AG09319 (cell line): ENCODE data around the gene TCF4.

Experiments used
- DNase-seq: peaks from one replicate; pipeline ENCODE4 v3.0.0-alpha.2; 2010; ENCODE audit warnings: low read depth; ENCODE audit errors: extremely low read depth
- TF ChIP-seq, protein P1 (sequence below): IDR thresholded peaks from 2 replicates; pipeline ENCODE4 v1.5.1; 2011; ENCODE audit warnings: low read depth, mild to moderate bottlenecking, inconsistent platforms, low read length, moderate library complexity

TCF4 gene

GRCh38 chr18:55375930-55376329 is 212.1 kb downstream of the TCF4 start:
- DNase-seq = no peak
- TF ChIP-seq, protein P1, sequence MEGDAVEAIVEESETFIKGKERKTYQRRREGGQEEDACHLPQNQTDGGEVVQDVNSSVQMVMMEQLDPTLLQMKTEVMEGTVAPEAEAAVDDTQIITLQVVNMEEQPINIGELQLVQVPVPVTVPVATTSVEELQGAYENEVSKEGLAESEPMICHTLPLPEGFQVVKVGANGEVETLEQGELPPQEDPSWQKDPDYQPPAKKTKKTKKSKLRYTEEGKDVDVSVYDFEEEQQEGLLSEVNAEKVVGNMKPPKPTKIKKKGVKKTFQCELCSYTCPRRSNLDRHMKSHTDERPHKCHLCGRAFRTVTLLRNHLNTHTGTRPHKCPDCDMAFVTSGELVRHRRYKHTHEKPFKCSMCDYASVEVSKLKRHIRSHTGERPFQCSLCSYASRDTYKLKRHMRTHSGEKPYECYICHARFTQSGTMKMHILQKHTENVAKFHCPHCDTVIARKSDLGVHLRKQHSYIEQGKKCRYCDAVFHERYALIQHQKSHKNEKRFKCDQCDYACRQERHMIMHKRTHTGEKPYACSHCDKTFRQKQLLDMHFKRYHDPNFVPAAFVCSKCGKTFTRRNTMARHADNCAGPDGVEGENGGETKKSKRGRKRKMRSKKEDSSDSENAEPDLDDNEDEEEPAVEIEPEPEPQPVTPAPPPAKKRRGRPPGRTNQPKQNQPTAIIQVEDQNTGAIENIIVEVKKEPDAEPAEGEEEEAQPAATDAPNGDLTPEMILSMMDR = no peak

- TF ChIP-seq, protein P1 = no peak
- no peak for DNase-seq
Measured at GRCh38 chr18:55374741-55375140, 213.3 kb downstream of the TCF4 start.

GRCh38 chr18:55372209-55372608 is 215.8 kb downstream of the TCF4 start:
- TF ChIP-seq, protein P1 = no peak
- DNase-seq = no peak

DNA sequence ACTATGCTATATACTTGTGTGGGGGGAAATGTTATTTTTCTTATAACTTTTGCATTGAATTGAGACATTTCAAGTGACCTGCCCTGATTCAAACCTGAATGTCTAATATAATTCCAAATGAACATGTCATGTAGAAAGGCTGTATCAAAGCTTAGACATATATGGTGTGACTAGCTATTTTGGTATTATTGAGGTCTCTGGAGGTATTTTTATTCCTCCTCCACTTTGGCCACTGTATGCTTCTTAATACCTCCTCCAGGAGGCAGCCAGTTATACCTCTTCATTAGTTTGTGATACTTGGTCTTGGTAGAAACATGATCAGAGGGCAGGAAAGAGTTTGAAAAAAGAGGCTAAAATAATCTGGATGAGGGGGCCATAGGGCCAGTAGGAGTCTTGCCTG is 217.1 kb downstream of the TCF4 start:
- TF ChIP-seq, protein P1 = no peak
- DNase-seq = no peak

GRCh38 chr18:55369346-55369745 is 218.6 kb downstream of the TCF4 start:
- DNase-seq = no peak
- TF ChIP-seq, protein P1 = no peak

DNA sequence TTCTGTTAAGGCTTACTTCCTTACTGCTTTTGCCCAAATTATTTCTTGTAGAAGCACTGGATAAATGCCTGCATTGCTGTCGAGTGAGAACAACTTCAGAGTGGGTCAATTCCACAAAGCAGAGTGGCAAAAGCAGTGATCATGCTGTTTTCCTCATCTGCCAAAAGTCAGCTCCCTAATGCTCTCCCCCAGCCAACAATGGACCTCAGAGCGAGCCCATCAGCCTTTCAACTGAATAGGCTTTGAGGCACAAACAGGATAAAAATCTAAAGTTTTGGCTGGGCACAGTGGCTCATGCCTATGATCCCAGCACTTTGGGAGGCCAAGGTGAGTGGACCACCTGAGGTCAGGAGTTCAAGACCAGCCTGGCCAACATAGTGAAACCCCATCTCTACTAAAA is 222.7 kb downstream of the TCF4 start:
- TF ChIP-seq, protein P1 = no peak
- DNase-seq = no peak

DNA sequence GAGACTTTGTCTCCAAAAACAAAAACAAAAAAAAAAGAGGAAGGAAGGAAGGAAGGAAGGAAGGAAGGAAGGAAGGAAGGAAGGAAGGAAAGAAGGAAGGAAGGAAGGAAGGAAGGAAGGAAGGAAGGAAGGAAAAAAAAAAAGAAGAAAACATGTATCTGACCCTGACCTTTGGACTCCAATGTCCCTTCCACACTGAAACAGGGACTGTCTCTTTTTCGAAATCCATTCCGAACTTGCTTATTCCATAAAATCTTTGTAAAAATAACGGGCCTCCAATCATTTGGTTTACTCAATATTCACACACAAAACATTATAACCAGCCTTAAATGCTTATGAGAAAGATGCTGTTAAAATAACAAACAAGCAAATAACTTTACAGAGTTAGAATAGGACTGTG is 225.7 kb downstream of the TCF4 start:
- no peak for DNase-seq

More for the DNA sequence above, 225.7 kb downstream of the TCF4 start:
- TF ChIP-seq, protein P1 = no peak
